ENCODE measurements around the gene CACNG7.

- TF ChIP-seq, protein P1, sequence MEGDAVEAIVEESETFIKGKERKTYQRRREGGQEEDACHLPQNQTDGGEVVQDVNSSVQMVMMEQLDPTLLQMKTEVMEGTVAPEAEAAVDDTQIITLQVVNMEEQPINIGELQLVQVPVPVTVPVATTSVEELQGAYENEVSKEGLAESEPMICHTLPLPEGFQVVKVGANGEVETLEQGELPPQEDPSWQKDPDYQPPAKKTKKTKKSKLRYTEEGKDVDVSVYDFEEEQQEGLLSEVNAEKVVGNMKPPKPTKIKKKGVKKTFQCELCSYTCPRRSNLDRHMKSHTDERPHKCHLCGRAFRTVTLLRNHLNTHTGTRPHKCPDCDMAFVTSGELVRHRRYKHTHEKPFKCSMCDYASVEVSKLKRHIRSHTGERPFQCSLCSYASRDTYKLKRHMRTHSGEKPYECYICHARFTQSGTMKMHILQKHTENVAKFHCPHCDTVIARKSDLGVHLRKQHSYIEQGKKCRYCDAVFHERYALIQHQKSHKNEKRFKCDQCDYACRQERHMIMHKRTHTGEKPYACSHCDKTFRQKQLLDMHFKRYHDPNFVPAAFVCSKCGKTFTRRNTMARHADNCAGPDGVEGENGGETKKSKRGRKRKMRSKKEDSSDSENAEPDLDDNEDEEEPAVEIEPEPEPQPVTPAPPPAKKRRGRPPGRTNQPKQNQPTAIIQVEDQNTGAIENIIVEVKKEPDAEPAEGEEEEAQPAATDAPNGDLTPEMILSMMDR (IDR thresholded peaks at IDR 0.05), result no peak
- TF ChIP-seq POLR2A (IDR thresholded peaks at IDR 0.05), result no peak
Observed at GRCh38 chr19:53892301-53892980, 16.6 kb upstream of the CACNG7 start.
